Mucosa of descending colon (tissue), 3 donors: ENCODE results near the gene COPA. TPM values are rescaled to one million over a fixed set of nuclear protein-coding genes. Genes with fewer than 3 reads are reported as not detected.

Source experiments
- ATAC-seq: fragments of 200-7000 bp; cut with Tn5 transposase; one replicate; pipeline ENCODE4 v1.9.1; 2020; ENCODE audit warnings: mild to moderate bottlenecking, moderate library complexity
- DNase-seq, 3 donors: peaks; one replicate each; pipeline ENCODE4 v3.0.0-alpha.2; 2020
- H3K36me3 ChIP-seq: fragments of 200-600 bp; one replicate; pipeline ENCODE4 v1.8.0; 2021; ENCODE audit warnings: low read depth, mild to moderate bottlenecking
- H3K4me1 ChIP-seq: fragments of 200-600 bp; one replicate; pipeline ENCODE4 v1.8.0; 2021; ENCODE audit warnings: low read depth, mild to moderate bottlenecking
- H3K4me3 ChIP-seq: fragments of 200-600 bp; one replicate; pipeline ENCODE4 v1.8.0; 2021; ENCODE audit warnings: mild to moderate bottlenecking
- H3K9me3 ChIP-seq: fragments of 200-600 bp; one replicate; pipeline ENCODE4 v1.8.0; 2021; ENCODE audit warnings: mild to moderate bottlenecking
- intact Hi-C, 2 donors: fragments of 100-400 bp; cut with DNase I in 1 of 2; cut with micrococcal nuclease in 1 of 2; formaldehyde crosslinking; loops; one replicate each; pipeline versions ENCODE4 v1.11.0 to v1.11.1; 2022; cut with DNase I, micrococcal nuclease
- total RNA-seq, 3 donors: library from RNA; stranded (reverse); fragmentation: NEBNext Ultra II Directional in 2 of 3; extraction: Animal tissue kit (Norgen Biotek cat#: 25700) in 2 of 3; gene quantifications; one replicate each; pipeline versions ENCODE4 v1.2.1 to v1.2.4, GENCODE V29; 2021 to 2023
- TF ChIP-seq, protein P1 (sequence below): fragments of 200-600 bp; IDR thresholded peaks from one replicate; pipeline ENCODE4 v1.8.0; 2022; ENCODE audit warnings: antibody characterized with exemption, mild to moderate bottlenecking
- donor health status: DM: no; HTN: no; CAD: no; lungs with moderate emphysema.
- donor health status: DM: no; HTN: no; CAD: no.
- donor health status: DM: no; HTN: yes; CAD: no.

Gene COPA
- total RNA-seq, 3 donors from 2014 or later, result 141 to 165 (median 151) TPM

- Histone ChIP-seq H3K4me1 (no peaks in the 10 kb centered on the region), H3K4me3 (no peak overlapping the region), H3K9me3 (no peaks in the 10 kb centered on the region), H3K36me3 (peaks cover 36% of the 10 kb centered on the region)
- intact Hi-C loops, result no loop called here
- ATAC-seq (no peak), DNase-seq (no peak)
- TF ChIP-seq, protein P1, sequence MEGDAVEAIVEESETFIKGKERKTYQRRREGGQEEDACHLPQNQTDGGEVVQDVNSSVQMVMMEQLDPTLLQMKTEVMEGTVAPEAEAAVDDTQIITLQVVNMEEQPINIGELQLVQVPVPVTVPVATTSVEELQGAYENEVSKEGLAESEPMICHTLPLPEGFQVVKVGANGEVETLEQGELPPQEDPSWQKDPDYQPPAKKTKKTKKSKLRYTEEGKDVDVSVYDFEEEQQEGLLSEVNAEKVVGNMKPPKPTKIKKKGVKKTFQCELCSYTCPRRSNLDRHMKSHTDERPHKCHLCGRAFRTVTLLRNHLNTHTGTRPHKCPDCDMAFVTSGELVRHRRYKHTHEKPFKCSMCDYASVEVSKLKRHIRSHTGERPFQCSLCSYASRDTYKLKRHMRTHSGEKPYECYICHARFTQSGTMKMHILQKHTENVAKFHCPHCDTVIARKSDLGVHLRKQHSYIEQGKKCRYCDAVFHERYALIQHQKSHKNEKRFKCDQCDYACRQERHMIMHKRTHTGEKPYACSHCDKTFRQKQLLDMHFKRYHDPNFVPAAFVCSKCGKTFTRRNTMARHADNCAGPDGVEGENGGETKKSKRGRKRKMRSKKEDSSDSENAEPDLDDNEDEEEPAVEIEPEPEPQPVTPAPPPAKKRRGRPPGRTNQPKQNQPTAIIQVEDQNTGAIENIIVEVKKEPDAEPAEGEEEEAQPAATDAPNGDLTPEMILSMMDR, result no peak
Measured at GRCh38 chr1:160330119-160330518, 12.9 kb downstream of the COPA start.

- H3K4me3 ChIP-seq, result no peak overlapping the region
- H3K9me3 ChIP-seq, result no peaks in the 10 kb centered on the region
- H3K4me1 ChIP-seq, result no peaks in the 10 kb centered on the region
- no peak for DNase-seq
- TF ChIP-seq, protein P1, result no peak
- intact Hi-C loops, result no loop called here
- no peak for ATAC-seq
- H3K36me3 ChIP-seq, result peaks cover 33% of the 10 kb centered on the region
Measured at GRCh38 chr1:160328184-160328583, 14.9 kb downstream of the COPA start.

DNA sequence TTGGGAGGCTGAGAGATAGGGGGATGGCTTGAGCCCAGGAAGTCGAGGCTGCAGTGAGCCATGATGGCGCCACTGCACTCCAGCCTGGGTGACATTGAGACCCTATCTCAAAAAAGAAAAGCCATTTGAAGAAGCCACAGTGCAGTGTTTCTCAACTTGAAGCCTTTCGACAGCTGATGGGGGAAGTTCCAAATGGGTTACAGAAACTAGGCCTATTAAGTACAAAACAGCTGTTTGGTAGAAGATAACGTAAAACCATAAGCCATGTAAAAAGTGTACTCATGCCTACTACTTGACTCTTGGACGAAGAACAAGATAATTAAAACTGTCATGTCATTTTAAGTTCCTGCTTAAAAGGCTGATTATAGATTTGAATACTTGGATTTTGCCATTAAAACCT is 16.6 kb downstream of the COPA start:
- H3K4me3 ChIP-seq, result no peak overlapping the region
- TF ChIP-seq, protein P1, result no peak
- DNase-seq, result no peak
- ATAC-seq, result no peak
- H3K9me3 ChIP-seq, result no peaks in the 10 kb centered on the region
- intact Hi-C loops, result no loop called here
- H3K4me1 ChIP-seq, result no peaks in the 10 kb centered on the region
- peaks cover 19% of the 10 kb centered on the region for H3K36me3 ChIP-seq

DNA sequence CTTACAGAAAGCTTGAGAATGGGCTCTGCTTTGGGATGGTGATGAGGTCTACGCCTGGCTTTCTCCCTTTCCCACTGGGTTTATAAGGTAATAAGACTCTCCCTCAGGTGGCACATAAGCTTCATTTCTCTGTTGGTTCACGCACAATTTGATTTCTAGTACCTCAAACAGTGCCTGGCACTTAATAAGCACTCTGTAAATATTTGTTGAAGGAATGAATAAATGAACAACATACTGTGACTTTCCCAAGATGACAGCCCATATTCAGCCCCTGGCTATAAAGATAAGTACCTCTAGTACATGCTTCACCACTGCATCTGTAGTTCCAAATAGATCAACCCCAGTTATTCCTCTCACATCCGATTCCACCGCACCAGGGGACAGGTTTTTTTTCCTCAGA is 17.8 kb downstream of the COPA start:
- intact Hi-C loops, result no loop called here
- no peak for DNase-seq
- TF ChIP-seq, protein P1, result no peak
- Histone ChIP-seq H3K4me3 (no peak overlapping the region), H3K36me3 (peaks cover 11% of the 10 kb centered on the region), H3K4me1 (no peaks in the 10 kb centered on the region), H3K9me3 (no peaks in the 10 kb centered on the region)
- no peak for ATAC-seq

- no peak for DNase-seq
- H3K36me3 ChIP-seq, result peaks cover 5% of the 10 kb centered on the region
- H3K9me3 ChIP-seq, result no peaks in the 10 kb centered on the region
- TF ChIP-seq, protein P1, result no peak
- no peaks in the 10 kb centered on the region for H3K4me1 ChIP-seq
- intact Hi-C loops, result no loop called here
- H3K4me3 ChIP-seq, result no peak overlapping the region
- no peak for ATAC-seq
Measured at GRCh38 chr1:160322831-160323230, 20.2 kb downstream of the COPA start.

GRCh38 chr1:160315359-160315758 is 27.7 kb downstream of the COPA start:
- intact Hi-C loops, result no loop called here

More at GRCh38 chr1:160315359-160315758, 27.7 kb downstream of the COPA start:
- no peaks in the 10 kb centered on the region for H3K9me3 ChIP-seq
- peaks cover 21% of the 10 kb centered on the region for H3K36me3 ChIP-seq
- no peak overlapping the region for H3K4me3 ChIP-seq
- TF ChIP-seq, protein P1, result no peak
- DNase-seq (no peak), ATAC-seq (peak; percentile 38)
- H3K4me1 ChIP-seq, result no peaks in the 10 kb centered on the region
